OCI-M2 (cell line): Measurements from ENCODE around the gene KLRB1.
"Not testable (repeated sequence)": the region's sequence is repeated elsewhere in the genome, so short reads cannot be mapped to it uniquely, and the experiment has no call there.

Experiments
- DNase-seq: peaks from one replicate; lab custom pipeline; 2025; ENCODE audit not compliant: unreplicated experiment; lab: John Stamatoyannopoulos, UW

Gene KLRB1

DNA sequence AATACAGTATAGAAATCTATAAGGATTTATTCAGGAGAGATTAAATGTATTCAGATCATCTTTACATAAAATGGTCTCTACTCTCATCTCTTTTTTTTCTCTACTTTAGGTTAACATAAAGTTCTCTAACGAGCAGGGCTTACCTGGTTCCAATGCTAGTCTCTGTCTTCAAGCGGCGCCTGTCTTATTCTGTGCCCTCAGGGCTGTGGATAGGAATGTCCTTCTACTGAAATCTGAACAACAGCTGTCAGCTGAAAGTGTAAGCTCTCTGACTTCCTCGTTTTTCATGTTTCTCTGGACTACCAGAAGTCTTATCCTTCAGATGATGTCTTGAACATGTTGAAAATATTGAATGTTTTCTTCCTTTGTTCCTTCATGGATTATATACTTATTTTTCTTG is 62.2 kb downstream of the KLRB1 start:
- DNase-seq, result not testable (repeated sequence)
